Ishikawa (cell line): ENCODE data around the gene APPL2.

Experiments
- CEBPB ChIP-seq: IDR thresholded peaks from 2 replicates; pipeline ENCODE4 v1.6.1; 2012
- CREB1 ChIP-seq: IDR thresholded peaks from 2 replicates; pipeline ENCODE4 v1.6.1; 2012; ENCODE audit warnings: low read depth
- EGR1 ChIP-seq: IDR thresholded peaks from 2 replicates; pipeline ENCODE4 v1.6.1; 2012
- EP300 ChIP-seq: IDR thresholded peaks from 2 replicates; pipeline ENCODE4 v1.6.1; 2012; ENCODE audit warnings: borderline replicate concordance
- FOXM1 ChIP-seq: IDR thresholded peaks from 2 replicates; pipeline ENCODE4 v1.6.1; 2012; ENCODE audit warnings: low read depth, borderline replicate concordance
- NFIC ChIP-seq: IDR thresholded peaks from 2 replicates; pipeline ENCODE4 v1.6.1; 2012
- RAD21 ChIP-seq: IDR thresholded peaks from 2 replicates; pipeline ENCODE4 v1.6.1; 2012; ENCODE audit warnings: low read depth
- TAF1 ChIP-seq: IDR thresholded peaks from 2 replicates; pipeline ENCODE4 v1.6.1; 2012; ENCODE audit warnings: low read depth, mild to moderate bottlenecking
- TCF12 ChIP-seq: IDR thresholded peaks from 2 replicates; pipeline ENCODE4 v1.6.1; 2012; ENCODE audit warnings: low read depth
- TEAD4 ChIP-seq: IDR thresholded peaks from 2 replicates; pipeline ENCODE4 v1.6.1; 2012
- YY1 ChIP-seq: IDR thresholded peaks from 2 replicates; pipeline ENCODE4 v1.6.1; 2012; ENCODE audit warnings: low read depth
- ZBTB7A ChIP-seq: IDR thresholded peaks from 2 replicates; pipeline ENCODE4 v1.6.1; 2012; ENCODE audit warnings: low read depth
- TF ChIP-seq, protein P1 (sequence below): IDR thresholded peaks from 2 replicates; pipeline ENCODE4 v1.6.1; 2012; ENCODE audit warnings: low read depth, mild to moderate bottlenecking
- TF ChIP-seq, protein P2 (sequence below): IDR thresholded peaks from 2 replicates; pipeline ENCODE4 v1.6.1; 2012
- TF ChIP-seq, protein P3 (sequence below): IDR thresholded peaks from 2 replicates; pipeline ENCODE4 v1.6.1; 2012

APPL2 gene

DNA sequence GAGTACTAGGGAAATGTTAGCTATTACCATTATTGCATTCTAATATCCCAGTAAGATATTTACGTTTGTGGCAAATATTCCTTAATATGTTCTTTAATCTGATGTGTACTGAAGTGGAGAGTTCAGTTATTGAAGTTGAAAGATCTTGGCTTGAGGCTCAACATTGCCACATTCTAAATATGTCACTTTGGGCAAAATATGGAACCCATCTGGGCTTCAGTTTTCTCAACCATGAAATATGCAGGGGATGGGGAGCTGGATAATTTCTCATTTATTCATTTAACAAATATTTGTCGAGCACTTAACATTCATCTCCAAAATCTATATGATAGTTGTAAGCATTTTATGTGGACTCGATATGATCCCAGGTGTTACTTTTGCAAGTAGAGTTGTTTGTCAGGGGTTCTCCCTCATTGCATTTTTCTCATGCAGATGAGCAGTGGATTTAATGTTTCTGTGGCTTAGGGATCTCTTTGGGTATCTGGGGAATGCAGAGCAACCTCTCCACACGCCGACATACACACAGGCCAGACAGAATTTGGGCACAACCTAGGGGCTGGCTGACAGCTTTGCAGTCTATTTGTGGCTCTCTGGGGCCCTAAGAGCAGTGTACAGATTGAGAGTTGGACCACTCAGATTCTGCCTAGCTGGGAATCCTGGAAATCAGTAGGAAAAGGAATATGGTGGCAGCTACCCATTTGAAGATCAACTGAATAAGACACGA lies 26.6 kb upstream of the APPL2 start:
- TF ChIP-seq ZBTB7A, result no peak
- no peak for TF ChIP-seq TAF1
- TF ChIP-seq CEBPB, result no peak
- no peak for TF ChIP-seq NFIC
- TF ChIP-seq, protein P1, sequence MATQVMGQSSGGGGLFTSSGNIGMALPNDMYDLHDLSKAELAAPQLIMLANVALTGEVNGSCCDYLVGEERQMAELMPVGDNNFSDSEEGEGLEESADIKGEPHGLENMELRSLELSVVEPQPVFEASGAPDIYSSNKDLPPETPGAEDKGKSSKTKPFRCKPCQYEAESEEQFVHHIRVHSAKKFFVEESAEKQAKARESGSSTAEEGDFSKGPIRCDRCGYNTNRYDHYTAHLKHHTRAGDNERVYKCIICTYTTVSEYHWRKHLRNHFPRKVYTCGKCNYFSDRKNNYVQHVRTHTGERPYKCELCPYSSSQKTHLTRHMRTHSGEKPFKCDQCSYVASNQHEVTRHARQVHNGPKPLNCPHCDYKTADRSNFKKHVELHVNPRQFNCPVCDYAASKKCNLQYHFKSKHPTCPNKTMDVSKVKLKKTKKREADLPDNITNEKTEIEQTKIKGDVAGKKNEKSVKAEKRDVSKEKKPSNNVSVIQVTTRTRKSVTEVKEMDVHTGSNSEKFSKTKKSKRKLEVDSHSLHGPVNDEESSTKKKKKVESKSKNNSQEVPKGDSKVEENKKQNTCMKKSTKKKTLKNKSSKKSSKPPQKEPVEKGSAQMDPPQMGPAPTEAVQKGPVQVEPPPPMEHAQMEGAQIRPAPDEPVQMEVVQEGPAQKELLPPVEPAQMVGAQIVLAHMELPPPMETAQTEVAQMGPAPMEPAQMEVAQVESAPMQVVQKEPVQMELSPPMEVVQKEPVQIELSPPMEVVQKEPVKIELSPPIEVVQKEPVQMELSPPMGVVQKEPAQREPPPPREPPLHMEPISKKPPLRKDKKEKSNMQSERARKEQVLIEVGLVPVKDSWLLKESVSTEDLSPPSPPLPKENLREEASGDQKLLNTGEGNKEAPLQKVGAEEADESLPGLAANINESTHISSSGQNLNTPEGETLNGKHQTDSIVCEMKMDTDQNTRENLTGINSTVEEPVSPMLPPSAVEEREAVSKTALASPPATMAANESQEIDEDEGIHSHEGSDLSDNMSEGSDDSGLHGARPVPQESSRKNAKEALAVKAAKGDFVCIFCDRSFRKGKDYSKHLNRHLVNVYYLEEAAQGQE, result no peak
- TF ChIP-seq, protein P2, sequence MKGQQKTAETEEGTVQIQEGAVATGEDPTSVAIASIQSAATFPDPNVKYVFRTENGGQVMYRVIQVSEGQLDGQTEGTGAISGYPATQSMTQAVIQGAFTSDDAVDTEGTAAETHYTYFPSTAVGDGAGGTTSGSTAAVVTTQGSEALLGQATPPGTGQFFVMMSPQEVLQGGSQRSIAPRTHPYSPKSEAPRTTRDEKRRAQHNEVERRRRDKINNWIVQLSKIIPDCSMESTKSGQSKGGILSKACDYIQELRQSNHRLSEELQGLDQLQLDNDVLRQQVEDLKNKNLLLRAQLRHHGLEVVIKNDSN, result no peak
- TF ChIP-seq FOXM1, result no peak
- TF ChIP-seq TEAD4, result no peak
- no peak for TF ChIP-seq RAD21
- no peak for TF ChIP-seq TCF12
- TF ChIP-seq EP300, result no peak
- no peak for TF ChIP-seq CREB1
- TF ChIP-seq, protein P3, sequence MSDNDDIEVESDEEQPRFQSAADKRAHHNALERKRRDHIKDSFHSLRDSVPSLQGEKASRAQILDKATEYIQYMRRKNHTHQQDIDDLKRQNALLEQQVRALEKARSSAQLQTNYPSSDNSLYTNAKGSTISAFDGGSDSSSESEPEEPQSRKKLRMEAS, result no peak
- TF ChIP-seq YY1, result no peak
- no peak for TF ChIP-seq EGR1

DNA sequence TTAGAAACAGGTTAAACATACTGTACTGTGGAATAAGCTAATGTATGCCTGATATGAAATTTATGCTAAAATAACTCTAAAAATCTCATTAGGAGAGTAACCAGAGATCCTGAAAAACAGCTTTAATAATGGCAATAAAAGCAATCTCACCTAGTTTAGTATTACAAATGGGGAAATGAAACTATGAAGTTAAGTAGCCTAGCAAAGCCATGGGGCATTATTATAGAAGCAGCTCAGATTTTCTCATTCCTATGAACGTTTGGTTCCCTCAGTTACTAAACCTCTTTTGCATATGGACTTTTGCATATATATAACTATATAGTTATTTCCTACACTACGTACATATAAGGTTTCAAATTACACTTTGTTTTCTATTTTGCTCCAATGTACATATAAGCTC lies 25.0 kb upstream of the APPL2 start:
- TF ChIP-seq TEAD4 (no peak), CREB1 (no peak), YY1 (no peak), ZBTB7A (no peak), TAF1 (no peak), EGR1 (no peak), TCF12 (no peak), FOXM1 (no peak), CEBPB (no peak), RAD21 (no peak), EP300 (no peak)
- TF ChIP-seq, protein P2, result no peak
- TF ChIP-seq, protein P1, result no peak
- TF ChIP-seq, protein P3, result no peak

DNA sequence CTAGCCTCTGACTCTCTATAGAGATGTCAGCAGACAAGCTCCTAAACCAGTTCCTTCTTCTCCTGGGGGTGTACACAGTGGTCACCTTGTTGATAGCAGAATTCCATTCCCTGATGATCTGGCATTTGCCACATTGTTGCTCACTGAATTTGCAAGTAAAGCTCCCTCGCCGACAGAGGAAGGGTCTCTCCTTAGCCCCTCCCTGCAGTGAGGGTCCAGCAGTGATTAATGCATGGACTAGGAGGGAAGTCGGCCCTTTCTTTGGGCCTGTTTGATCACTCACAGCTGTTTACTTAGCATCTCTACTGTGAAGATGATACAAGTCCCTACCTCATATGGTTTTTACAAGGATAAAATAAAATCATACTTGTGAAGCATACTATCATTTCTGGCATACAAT lies 23.3 kb upstream of the APPL2 start:
- TF ChIP-seq CEBPB (no peak), CREB1 (no peak), FOXM1 (no peak), RAD21 (no peak), TEAD4 (no peak), ZBTB7A (no peak), EGR1 (no peak), YY1 (no peak), EP300 (no peak), TAF1 (no peak), NFIC (no peak), TCF12 (no peak)
- TF ChIP-seq, protein P3, result no peak
- TF ChIP-seq, protein P1, result no peak
- TF ChIP-seq, protein P2, result no peak
